Keratinocyte (primary cell): ENCODE measurements around the gene KCNJ14.
"Not testable (repeated sequence)": the region's sequence is repeated elsewhere in the genome, so short reads cannot be mapped to it uniquely, and the experiment has no call there.

Experiments used
- EZH2 ChIP-seq: IDR thresholded peaks from one replicate; pipeline ENCODE4 v1.6.1; 2012; ENCODE audit warnings: inconsistent platforms, mild to moderate bottlenecking, low read length, moderate library complexity
- TF ChIP-seq, protein P1 (sequence below), 3 experiments: IDR thresholded peaks in 1 of 3; conservative IDR thresholded peaks in 1 of 3; optimal IDR thresholded peaks in 1 of 3; 2 replicates in 2 of 3; 3 replicates in 1 of 3; pipeline versions ENCODE3 to v1.5.1; 2011; ENCODE audit warnings: low read length in 3 of 3, mild to moderate bottlenecking in 3 of 3, moderate library complexity in 2 of 3, control low read depth in 1 of 3, inconsistent platforms in 1 of 3; ENCODE audit not compliant: insufficient read depth in 2 of 3; ENCODE audit errors: extremely low read depth in 1 of 3

DNA sequence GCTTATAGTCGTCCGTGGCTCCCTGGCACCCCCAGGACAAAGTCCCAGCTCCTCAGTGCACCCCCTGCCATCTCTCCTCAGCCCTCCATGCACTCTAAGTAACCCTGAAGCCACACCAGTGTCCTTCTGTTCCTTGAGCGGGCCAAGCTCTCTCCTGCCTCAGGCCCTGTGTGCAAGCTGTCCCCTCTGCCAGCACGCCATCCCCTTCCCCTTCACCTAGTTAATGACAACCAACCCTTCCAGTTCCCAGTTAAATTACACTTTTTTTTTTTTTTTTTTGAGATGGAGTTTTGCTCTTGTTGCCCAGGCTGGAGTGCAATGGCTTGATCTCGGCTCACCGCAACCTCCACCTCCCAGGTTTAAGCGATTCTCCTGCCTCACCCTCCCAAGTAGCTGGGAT, 33.1 kb downstream of the KCNJ14 start:
- not testable (repeated sequence) for TF ChIP-seq EZH2
- TF ChIP-seq, protein P1, sequence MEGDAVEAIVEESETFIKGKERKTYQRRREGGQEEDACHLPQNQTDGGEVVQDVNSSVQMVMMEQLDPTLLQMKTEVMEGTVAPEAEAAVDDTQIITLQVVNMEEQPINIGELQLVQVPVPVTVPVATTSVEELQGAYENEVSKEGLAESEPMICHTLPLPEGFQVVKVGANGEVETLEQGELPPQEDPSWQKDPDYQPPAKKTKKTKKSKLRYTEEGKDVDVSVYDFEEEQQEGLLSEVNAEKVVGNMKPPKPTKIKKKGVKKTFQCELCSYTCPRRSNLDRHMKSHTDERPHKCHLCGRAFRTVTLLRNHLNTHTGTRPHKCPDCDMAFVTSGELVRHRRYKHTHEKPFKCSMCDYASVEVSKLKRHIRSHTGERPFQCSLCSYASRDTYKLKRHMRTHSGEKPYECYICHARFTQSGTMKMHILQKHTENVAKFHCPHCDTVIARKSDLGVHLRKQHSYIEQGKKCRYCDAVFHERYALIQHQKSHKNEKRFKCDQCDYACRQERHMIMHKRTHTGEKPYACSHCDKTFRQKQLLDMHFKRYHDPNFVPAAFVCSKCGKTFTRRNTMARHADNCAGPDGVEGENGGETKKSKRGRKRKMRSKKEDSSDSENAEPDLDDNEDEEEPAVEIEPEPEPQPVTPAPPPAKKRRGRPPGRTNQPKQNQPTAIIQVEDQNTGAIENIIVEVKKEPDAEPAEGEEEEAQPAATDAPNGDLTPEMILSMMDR (optimal IDR thresholded peaks at IDR 0.05 in 1 of 3, IDR thresholded peaks at IDR 0.05 in 1 of 3, conservative IDR thresholded peaks at IDR 0.05 in 1 of 3; ENCODE audit: extremely low read depth in 1 of 3, insufficient read depth in 2 of 3, low read length in 3 of 3): not testable (repeated sequence)
